Measurements from ENCODE around the gene CADM2. TPM values are rescaled to one million over a fixed set of nuclear protein-coding genes. Genes with fewer than 3 reads are reported as not detected.

The CADM2 gene
- total RNA-seq, 4 donors from 2014 or later = 1.2 to 22.3 (median 2.4) TPM

DNA sequence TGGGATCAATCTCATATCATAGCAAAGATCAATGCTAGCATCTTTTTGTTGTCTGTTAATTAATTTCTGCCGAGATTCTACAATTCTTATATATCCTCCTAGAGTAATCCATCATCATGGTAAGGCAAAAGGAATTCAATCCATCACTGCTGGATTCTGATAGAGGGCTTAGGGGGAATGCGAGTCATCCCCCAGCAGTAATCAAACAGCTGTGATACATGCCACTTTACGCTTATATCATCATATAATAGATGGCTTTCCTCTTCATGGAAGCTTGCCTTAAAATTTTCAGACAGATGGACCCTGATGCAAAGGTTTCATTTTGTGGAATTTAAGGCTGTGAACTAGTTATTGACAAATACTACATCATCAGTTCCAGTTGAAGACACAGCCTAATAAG, 645.9 kb downstream of the CADM2 start:
- Histone ChIP-seq H3K9me3 (no peaks in the 10 kb centered on the region), H3K4me3 (no peak overlapping the region), H3K27me3 (no peaks in the 10 kb centered on the region), H3K4me1 (no peaks in the 10 kb centered on the region), H3K27ac (no peak overlapping the region), H3K36me3 (no peaks in the 10 kb centered on the region)
- DNase-seq = no peak
- TF ChIP-seq, protein P1, sequence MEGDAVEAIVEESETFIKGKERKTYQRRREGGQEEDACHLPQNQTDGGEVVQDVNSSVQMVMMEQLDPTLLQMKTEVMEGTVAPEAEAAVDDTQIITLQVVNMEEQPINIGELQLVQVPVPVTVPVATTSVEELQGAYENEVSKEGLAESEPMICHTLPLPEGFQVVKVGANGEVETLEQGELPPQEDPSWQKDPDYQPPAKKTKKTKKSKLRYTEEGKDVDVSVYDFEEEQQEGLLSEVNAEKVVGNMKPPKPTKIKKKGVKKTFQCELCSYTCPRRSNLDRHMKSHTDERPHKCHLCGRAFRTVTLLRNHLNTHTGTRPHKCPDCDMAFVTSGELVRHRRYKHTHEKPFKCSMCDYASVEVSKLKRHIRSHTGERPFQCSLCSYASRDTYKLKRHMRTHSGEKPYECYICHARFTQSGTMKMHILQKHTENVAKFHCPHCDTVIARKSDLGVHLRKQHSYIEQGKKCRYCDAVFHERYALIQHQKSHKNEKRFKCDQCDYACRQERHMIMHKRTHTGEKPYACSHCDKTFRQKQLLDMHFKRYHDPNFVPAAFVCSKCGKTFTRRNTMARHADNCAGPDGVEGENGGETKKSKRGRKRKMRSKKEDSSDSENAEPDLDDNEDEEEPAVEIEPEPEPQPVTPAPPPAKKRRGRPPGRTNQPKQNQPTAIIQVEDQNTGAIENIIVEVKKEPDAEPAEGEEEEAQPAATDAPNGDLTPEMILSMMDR (IDR thresholded peaks at IDR 0.05) = no peak
- no peak for TF ChIP-seq POLR2A (IDR thresholded peaks at IDR 0.05)

GRCh38 chr3:85605066-85605465, 646.3 kb downstream of the CADM2 start:
- Histone ChIP-seq H3K27me3 (no peaks in the 10 kb centered on the region), H3K27ac (no peak overlapping the region), H3K4me3 (no peak overlapping the region), H3K4me1 (no peaks in the 10 kb centered on the region), H3K9me3 (no peaks in the 10 kb centered on the region), H3K36me3 (no peaks in the 10 kb centered on the region)
- TF ChIP-seq, protein P1 (IDR thresholded peaks at IDR 0.05) = no peak
- no peak for TF ChIP-seq POLR2A (IDR thresholded peaks at IDR 0.05)
- DNase-seq = no peak

DNA sequence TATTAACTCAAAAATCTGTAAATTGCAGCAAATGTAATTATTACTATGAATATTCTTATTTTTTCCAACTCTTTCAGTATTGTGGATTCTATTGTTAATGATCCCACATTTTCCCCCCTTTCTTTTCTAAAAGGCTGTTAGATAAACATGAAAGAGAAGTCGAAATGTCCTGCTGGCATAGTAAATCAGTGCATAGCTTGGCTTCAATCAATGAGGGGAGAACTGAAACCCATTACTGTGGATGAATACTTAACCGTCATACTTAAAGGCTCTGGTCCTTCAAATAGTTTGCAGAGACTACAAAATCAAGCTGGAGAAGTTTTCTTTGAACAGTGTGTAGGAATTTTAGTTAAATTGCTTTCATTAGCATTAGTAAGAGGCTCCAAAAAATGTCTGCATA, 667.9 kb downstream of the CADM2 start:
- no peak overlapping the region for H3K4me3 ChIP-seq
- no peak overlapping the region for H3K27ac ChIP-seq
- TF ChIP-seq, protein P1 (IDR thresholded peaks at IDR 0.05) = no peak
- no peak for TF ChIP-seq POLR2A (IDR thresholded peaks at IDR 0.05)
- H3K4me1 ChIP-seq = no peaks in the 10 kb centered on the region
- H3K36me3 ChIP-seq = no peaks in the 10 kb centered on the region
- H3K9me3 ChIP-seq = no peaks in the 10 kb centered on the region
- H3K27me3 ChIP-seq = no peaks in the 10 kb centered on the region
- DNase-seq = no peak

GRCh38 chr3:85627932-85628331, 669.1 kb downstream of the CADM2 start:
- Histone ChIP-seq H3K9me3 (no peaks in the 10 kb centered on the region), H3K4me3 (no peak overlapping the region), H3K27ac (no peak overlapping the region), H3K4me1 (no peaks in the 10 kb centered on the region), H3K27me3 (no peaks in the 10 kb centered on the region), H3K36me3 (no peaks in the 10 kb centered on the region)
- DNase-seq = no peak
- TF ChIP-seq POLR2A (IDR thresholded peaks at IDR 0.05) = no peak
- TF ChIP-seq, protein P1 (IDR thresholded peaks at IDR 0.05) = no peak

DNA sequence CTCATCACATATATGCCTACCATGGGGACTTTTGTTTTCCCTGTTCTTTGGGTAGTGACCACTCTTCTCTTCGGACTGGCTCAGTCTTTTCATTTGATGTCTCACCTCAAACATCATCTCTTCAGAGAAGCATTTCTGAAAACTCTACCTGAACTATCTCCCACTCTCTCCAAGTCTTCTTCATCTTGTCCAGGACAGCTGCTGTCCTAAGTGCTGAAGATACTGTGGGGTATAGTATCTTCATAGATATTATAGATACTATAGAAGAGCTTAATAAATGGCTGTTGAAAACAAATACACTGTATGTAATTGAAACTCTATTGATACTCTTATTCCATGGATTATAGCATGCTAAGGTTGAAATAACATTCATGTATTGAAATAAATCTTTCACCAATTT, 672.3 kb downstream of the CADM2 start:
- H3K4me3 ChIP-seq = no peak overlapping the region
- no peaks in the 10 kb centered on the region for H3K4me1 ChIP-seq
- H3K27ac ChIP-seq = no peak overlapping the region
- no peak for TF ChIP-seq POLR2A (IDR thresholded peaks at IDR 0.05)
- TF ChIP-seq, protein P1 (IDR thresholded peaks at IDR 0.05) = no peak
- no peaks in the 10 kb centered on the region for H3K27me3 ChIP-seq
- no peaks in the 10 kb centered on the region for H3K36me3 ChIP-seq
- no peak for DNase-seq
- no peaks in the 10 kb centered on the region for H3K9me3 ChIP-seq

- H3K4me3 ChIP-seq = no peak overlapping the region
- no peaks in the 10 kb centered on the region for H3K4me1 ChIP-seq
- TF ChIP-seq, protein P1 (IDR thresholded peaks at IDR 0.05) = no peak
- TF ChIP-seq POLR2A (IDR thresholded peaks at IDR 0.05) = no peak
- H3K27me3 ChIP-seq = no peaks in the 10 kb centered on the region
- no peaks in the 10 kb centered on the region for H3K9me3 ChIP-seq
- H3K36me3 ChIP-seq = no peaks in the 10 kb centered on the region
- no peak overlapping the region for H3K27ac ChIP-seq
- no peak for DNase-seq
Measured at GRCh38 chr3:85632921-85633320, 674.1 kb downstream of the CADM2 start.
